Neural crest cell (in vitro differentiated cells): ENCODE measurements around the gene BRPF3. TPM values are rescaled to one million over a fixed set of nuclear protein-coding genes. Genes with fewer than 3 reads are reported as not detected.

Source experiments
- DNase-seq: peaks from one replicate; pipeline ENCODE4 v3.0.0; 2021; ENCODE audit warnings: low read depth, mixed read lengths, low spot score
- H3K27ac Mint-ChIP-seq: one replicate; pipeline ENCODE4 v1.8.0; 2021; ENCODE audit warnings: mild to moderate bottlenecking, mixed read lengths; ENCODE audit not compliant: unreplicated experiment
- H3K27me3 Mint-ChIP-seq: 2 replicates; pipeline ENCODE4 v1.8.0; 2021; ENCODE audit warnings: low read depth, mild to moderate bottlenecking, mixed read lengths
- H3K36me3 Mint-ChIP-seq: 2 replicates; pipeline ENCODE4 v1.8.0; 2021; ENCODE audit warnings: low read depth, mild to moderate bottlenecking, mixed read lengths
- H3K4me1 Mint-ChIP-seq: 2 replicates; pipeline ENCODE4 v1.8.0; 2021; ENCODE audit warnings: mixed read lengths
- H3K4me3 Mint-ChIP-seq: one replicate; pipeline ENCODE4 v1.8.0; 2021; ENCODE audit warnings: mild to moderate bottlenecking, mixed read lengths
- H3K9me3 Mint-ChIP-seq: 2 replicates; pipeline ENCODE4 v1.8.0; 2021; ENCODE audit warnings: mixed read lengths
- total RNA-seq: library from RNA; stranded (reverse); gene quantifications from 2 replicates; pipeline ENCODE4 v1.2.1, GENCODE V29; 2021
- TF ChIP-seq, protein P1 (sequence below): fragments of 200-600 bp; sonication (generic); conservative IDR thresholded peaks from 2 replicates; pipeline ENCODE4 v1.5.0; 2021; ENCODE audit warnings: antibody characterized with exemption, mild to moderate bottlenecking

Gene BRPF3
- total RNA-seq, 1 donor from 2014 or later: 57.3 TPM

DNA sequence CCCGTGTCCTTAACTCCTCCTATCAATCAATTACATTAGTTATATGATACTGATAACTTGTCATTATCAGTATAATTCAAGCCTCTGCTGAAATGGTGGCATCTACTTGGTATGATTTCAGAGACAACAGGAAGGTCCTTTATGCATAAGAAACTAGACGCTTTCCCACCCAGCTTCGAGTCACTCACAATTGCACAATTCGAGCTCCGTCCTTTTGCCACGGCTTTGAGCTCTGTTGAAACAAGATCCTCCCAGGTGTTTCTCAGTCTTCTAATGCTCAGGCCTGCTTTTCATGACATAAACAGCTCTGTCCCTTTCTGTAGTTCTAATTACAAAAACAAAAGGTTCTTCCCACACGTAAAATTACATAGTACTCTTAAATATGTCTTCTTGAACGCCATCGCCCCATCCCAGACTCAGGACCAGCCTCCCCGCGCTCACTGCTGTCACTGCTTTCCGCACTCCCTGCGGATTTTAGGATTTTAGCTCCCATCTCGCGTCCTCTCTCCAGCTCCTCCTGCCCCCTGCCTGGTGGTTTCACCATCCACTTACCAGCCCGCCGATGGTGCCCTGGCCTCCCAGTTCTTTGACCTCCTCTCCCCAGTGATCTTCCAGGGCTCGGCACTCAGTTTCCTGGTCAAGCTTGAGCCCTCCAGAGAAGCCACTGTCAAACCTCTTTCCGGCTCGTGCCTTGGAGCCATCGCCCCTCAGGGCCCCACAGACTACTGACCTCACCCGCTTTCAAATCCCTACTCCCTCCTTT is 50.1 kb downstream of the BRPF3 start:
- no peaks in the 10 kb centered on the region for H3K9me3 Mint-ChIP-seq
- DNase-seq: no peak
- H3K36me3 Mint-ChIP-seq: no peaks in the 10 kb centered on the region
- peak overlapping the region; percentile 48 for H3K27ac Mint-ChIP-seq
- no peak overlapping the region for H3K4me3 Mint-ChIP-seq
- H3K27me3 Mint-ChIP-seq: no peaks in the 10 kb centered on the region
- TF ChIP-seq, protein P1, sequence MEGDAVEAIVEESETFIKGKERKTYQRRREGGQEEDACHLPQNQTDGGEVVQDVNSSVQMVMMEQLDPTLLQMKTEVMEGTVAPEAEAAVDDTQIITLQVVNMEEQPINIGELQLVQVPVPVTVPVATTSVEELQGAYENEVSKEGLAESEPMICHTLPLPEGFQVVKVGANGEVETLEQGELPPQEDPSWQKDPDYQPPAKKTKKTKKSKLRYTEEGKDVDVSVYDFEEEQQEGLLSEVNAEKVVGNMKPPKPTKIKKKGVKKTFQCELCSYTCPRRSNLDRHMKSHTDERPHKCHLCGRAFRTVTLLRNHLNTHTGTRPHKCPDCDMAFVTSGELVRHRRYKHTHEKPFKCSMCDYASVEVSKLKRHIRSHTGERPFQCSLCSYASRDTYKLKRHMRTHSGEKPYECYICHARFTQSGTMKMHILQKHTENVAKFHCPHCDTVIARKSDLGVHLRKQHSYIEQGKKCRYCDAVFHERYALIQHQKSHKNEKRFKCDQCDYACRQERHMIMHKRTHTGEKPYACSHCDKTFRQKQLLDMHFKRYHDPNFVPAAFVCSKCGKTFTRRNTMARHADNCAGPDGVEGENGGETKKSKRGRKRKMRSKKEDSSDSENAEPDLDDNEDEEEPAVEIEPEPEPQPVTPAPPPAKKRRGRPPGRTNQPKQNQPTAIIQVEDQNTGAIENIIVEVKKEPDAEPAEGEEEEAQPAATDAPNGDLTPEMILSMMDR: no peak
- peaks cover 44% of the 10 kb centered on the region for H3K4me1 Mint-ChIP-seq

DNA sequence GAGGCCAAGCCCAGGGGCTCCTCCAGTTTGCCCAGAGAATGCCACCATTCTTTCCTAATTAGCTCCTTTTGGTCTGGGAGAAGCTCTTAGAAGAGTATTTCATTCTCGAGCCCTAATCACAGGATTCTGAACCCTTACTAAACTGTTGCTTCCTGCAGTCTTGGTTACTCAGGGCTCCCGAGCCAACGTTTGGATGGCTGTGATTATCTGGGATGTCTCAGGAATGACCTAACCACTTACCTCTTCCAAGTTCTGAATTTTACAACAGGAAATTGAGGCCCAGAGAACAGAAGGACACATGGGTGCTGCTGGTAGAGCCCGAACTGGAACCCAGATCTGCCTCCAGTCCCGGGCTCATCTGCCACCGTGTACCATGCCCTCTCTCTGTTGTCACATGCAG is 51.1 kb downstream of the BRPF3 start:
- peaks cover 35% of the 10 kb centered on the region for H3K4me1 Mint-ChIP-seq
- DNase-seq: no peak
- TF ChIP-seq, protein P1: no peak
- no peaks in the 10 kb centered on the region for H3K9me3 Mint-ChIP-seq
- H3K4me3 Mint-ChIP-seq: no peak overlapping the region
- H3K36me3 Mint-ChIP-seq: no peaks in the 10 kb centered on the region
- H3K27me3 Mint-ChIP-seq: no peaks in the 10 kb centered on the region
- peak overlapping the region; percentile 48 for H3K27ac Mint-ChIP-seq

DNA sequence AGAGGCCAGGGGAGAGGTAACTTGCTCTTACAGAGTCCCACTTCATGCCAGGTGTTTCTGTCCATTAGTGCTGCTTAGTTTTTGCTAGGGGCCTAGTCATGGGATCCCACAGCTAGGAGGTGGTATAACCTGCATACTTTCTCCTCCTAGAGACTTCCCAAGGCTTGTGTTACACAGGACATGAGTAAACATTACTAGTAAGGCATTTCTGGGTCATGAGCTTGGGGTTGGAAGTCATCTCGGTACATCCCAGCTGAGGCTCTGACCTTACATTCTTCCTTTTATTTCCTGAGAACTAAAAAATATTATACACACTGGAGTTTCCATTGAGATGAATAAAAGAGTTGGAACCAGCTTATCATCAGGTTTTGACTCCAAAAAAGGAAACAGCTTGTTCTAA is 52.4 kb downstream of the BRPF3 start:
- no peak overlapping the region for H3K4me3 Mint-ChIP-seq
- TF ChIP-seq, protein P1: no peak
- H3K9me3 Mint-ChIP-seq: no peaks in the 10 kb centered on the region
- peaks cover 29% of the 10 kb centered on the region for H3K4me1 Mint-ChIP-seq
- no peaks in the 10 kb centered on the region for H3K36me3 Mint-ChIP-seq
- H3K27ac Mint-ChIP-seq: no peak overlapping the region
- H3K27me3 Mint-ChIP-seq: no peaks in the 10 kb centered on the region
- DNase-seq: no peak

DNA sequence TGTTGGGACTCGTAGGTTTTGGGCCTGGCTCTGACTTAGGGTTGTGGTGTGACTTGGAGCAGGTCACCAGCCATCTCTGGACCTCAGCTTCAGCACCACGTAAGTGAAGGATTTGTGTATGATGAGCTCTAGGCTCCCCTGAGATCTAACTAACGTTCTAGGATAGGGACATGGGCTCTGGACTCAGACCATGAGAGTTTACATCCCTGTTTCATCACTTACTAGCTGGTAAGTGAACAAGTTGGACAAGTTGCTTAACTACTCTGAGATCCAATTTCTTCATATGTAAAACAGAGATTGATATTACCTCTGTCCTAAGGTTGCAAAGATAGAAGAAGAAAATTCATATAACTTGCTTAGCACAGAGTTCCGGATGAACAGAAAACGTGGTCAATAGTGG is 53.0 kb downstream of the BRPF3 start:
- Mint-ChIP-seq H3K4me1 (peaks cover 27% of the 10 kb centered on the region), H3K36me3 (no peaks in the 10 kb centered on the region), H3K9me3 (no peaks in the 10 kb centered on the region), H3K27me3 (no peaks in the 10 kb centered on the region), H3K27ac (no peak overlapping the region), H3K4me3 (no peak overlapping the region)
- no peak for DNase-seq
- TF ChIP-seq, protein P1: no peak

DNA sequence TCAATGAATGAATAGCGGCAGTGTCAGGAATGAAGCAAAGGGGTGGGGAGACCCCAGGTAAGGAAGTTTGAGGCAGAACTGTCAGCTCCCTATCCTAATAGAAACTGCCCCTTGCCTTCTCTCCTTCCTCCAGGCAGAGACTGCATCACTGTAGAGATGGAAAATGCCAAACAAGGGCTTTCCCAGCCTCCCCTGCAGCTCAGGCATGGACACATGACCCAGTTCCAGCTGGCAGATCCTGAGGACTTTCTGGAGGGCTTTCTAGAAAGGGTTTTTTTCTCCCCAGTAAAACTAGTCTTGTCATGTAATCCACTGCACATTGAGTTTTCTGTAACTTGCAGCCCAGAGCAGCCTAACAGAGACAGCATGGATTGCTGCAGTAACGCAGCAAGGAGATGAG is 55.5 kb downstream of the BRPF3 start:
- TF ChIP-seq, protein P1: no peak
- H3K27ac Mint-ChIP-seq: no peak overlapping the region

More for the DNA sequence above, 55.5 kb downstream of the BRPF3 start:
- Mint-ChIP-seq H3K4me3 (no peak overlapping the region), H3K9me3 (no peaks in the 10 kb centered on the region), H3K36me3 (no peaks in the 10 kb centered on the region), H3K27me3 (no peaks in the 10 kb centered on the region), H3K4me1 (peaks cover 6% of the 10 kb centered on the region)
- no peak for DNase-seq
